GM23338 (cell line): Measurements from ENCODE around the gene TNIP3. TPM values are rescaled to one million over a fixed set of nuclear protein-coding genes. Genes with fewer than 3 reads are reported as not detected.

Source experiments
- ATAC-seq: fragments of 200-7000 bp; cut with Tn5 transposase; 3 replicates; pipeline ENCODE4 v1.9.1; 2020
- DNase-seq: peaks from one replicate; pipeline ENCODE4 v3.0.0-alpha.2; 2015; ENCODE audit warnings: low spot score
- H2AFZ ChIP-seq: fragments of 200-600 bp; sonication (generic); 2 replicates; pipeline ENCODE4 v1.8.0; 2016; ENCODE audit warnings: antibody characterized with exemption, mild to moderate bottlenecking, moderate library complexity
- H3F3A ChIP-seq: fragments of 200-600 bp; sonication (generic); replicated peaks from 2 replicates; pipeline ENCODE4 v1.8.0; 2017; ENCODE audit warnings: antibody characterized with exemption, mixed run types, low read depth
- H3K27ac ChIP-seq: fragments of 200-600 bp; sonication (generic); 2 replicates; pipeline ENCODE4 v1.6.1; 2016; ENCODE audit warnings: low read depth
- H3K27me3 ChIP-seq: fragments of 200-600 bp; sonication (generic); 2 replicates; pipeline ENCODE4 v1.8.0; 2016; ENCODE audit warnings: mild to moderate bottlenecking, mixed run types, moderate library complexity; ENCODE audit not compliant: insufficient read depth
- H3K36me3 ChIP-seq: fragments of 200-600 bp; sonication (generic); 2 replicates; pipeline ENCODE4 v1.8.0; 2016; ENCODE audit warnings: mild to moderate bottlenecking; ENCODE audit not compliant: insufficient read depth
- H3K4me1 ChIP-seq: fragments of 200-600 bp; sonication (generic); 2 replicates; pipeline ENCODE4 v1.8.0; 2016; ENCODE audit warnings: mild to moderate bottlenecking, moderate library complexity; ENCODE audit not compliant: insufficient read depth
- H3K4me2 ChIP-seq: fragments of 200-600 bp; sonication (generic); 2 replicates; pipeline ENCODE4 v1.7.1; 2017; ENCODE audit warnings: mixed run types
- H3K4me3 ChIP-seq: fragments of 200-600 bp; sonication (generic); 2 replicates; pipeline ENCODE4 v1.6.1; 2016; ENCODE audit warnings: mixed run types
- H3K79me2 ChIP-seq: fragments of 200-600 bp; sonication (generic); replicated peaks from 2 replicates; pipeline ENCODE4 v1.8.0; 2017; ENCODE audit warnings: mild to moderate bottlenecking; ENCODE audit not compliant: insufficient read depth
- H3K9me2 ChIP-seq: fragments of 200-600 bp; sonication (generic); 2 replicates; pipeline ENCODE4 v1.8.0; 2017; ENCODE audit not compliant: insufficient read depth
- H4K20me1 ChIP-seq: fragments of 200-600 bp; sonication (generic); replicated peaks from 2 replicates; pipeline ENCODE4 v1.8.0; 2017; ENCODE audit warnings: mild to moderate bottlenecking; ENCODE audit not compliant: insufficient read depth
- H3K27ac Mint-ChIP-seq: 2 replicates; pipeline ENCODE4 v1.8.0; 2020; ENCODE audit warnings: inconsistent platforms, mild to moderate bottlenecking, moderate library complexity, mixed read lengths
- H3K27me3 Mint-ChIP-seq: 3 replicates; pipeline ENCODE4 v1.8.0; 2022; ENCODE audit warnings: low read depth, mild to moderate bottlenecking, moderate library complexity, mixed read lengths, inconsistent platforms; ENCODE audit not compliant: insufficient read depth, poor library complexity
- H3K36me3 Mint-ChIP-seq: 3 replicates; pipeline ENCODE4 v1.8.0; 2021; ENCODE audit warnings: low read depth, mild to moderate bottlenecking, inconsistent platforms, moderate library complexity, mixed read lengths
- H3K4me1 Mint-ChIP-seq: 3 replicates; pipeline ENCODE4 v1.8.0; 2020; ENCODE audit warnings: mild to moderate bottlenecking, inconsistent platforms, mixed read lengths
- H3K4me3 Mint-ChIP-seq: 3 replicates; pipeline ENCODE4 v1.8.0; 2021; ENCODE audit warnings: moderate library complexity, mild to moderate bottlenecking, inconsistent platforms, mixed read lengths
- H3K9me3 Mint-ChIP-seq: 3 replicates; pipeline ENCODE4 v1.8.0; 2020; ENCODE audit warnings: moderate library complexity, mild to moderate bottlenecking, inconsistent platforms, mixed read lengths
- CREB1 ChIP-seq: fragments of 250-450 bp; sonication (Bioruptor Pico); IDR thresholded peaks from 2 replicates; pipeline ENCODE4 v1.5.0; 2020; ENCODE audit warnings: low read depth, mild to moderate bottlenecking, moderate library complexity
- EZH2 ChIP-seq: fragments of 200-600 bp; sonication (generic); IDR thresholded peaks from one replicate; pipeline ENCODE4 v1.8.0; 2017; ENCODE audit warnings: antibody characterized with exemption, mild to moderate bottlenecking, low read depth; ENCODE audit not compliant: unreplicated experiment
- EZH2phosphoT487 ChIP-seq: fragments of 200-600 bp; sonication (generic); IDR thresholded peaks from one replicate; pipeline ENCODE4 v1.8.1; 2018; ENCODE audit warnings: antibody characterized with exemption; ENCODE audit not compliant: unreplicated experiment
- JUNB ChIP-seq: IDR thresholded peaks from one replicate; pipeline ENCODE4 v1.6.1; 2016; ENCODE audit warnings: antibody characterized with exemption; ENCODE audit not compliant: unreplicated experiment
- POLR2AphosphoS5 ChIP-seq: IDR thresholded peaks from 2 replicates; pipeline ENCODE4 v1.6.1; 2016; ENCODE audit warnings: antibody characterized with exemption, low read depth
- polyA plus RNA-seq: library from polyadenylated mRNA; unstranded; fragments of >200 nt; fragmentation: Nextera tagmentation; extraction: Ambion mirVana; gene quantifications from 2 replicates; pipeline ENCODE4 v1.2.1, GENCODE V29; 2016
- total RNA-seq: library from RNA; depleted of rRNA; stranded (reverse); fragments of >200 nt; shearing (Covaris generic); gene quantifications from 2 replicates; pipeline ENCODE4 v1.2.3, GENCODE V29; 2014
- TF ChIP-seq, protein P1 (sequence below): IDR thresholded peaks from one replicate; pipeline ENCODE4 v1.6.1; 2018; ENCODE audit warnings: antibody characterized with exemption; ENCODE audit not compliant: unreplicated experiment

TNIP3 gene
- total and polyA plus RNA-seq, 2 experiments from 2014 or later = not detected

DNA sequence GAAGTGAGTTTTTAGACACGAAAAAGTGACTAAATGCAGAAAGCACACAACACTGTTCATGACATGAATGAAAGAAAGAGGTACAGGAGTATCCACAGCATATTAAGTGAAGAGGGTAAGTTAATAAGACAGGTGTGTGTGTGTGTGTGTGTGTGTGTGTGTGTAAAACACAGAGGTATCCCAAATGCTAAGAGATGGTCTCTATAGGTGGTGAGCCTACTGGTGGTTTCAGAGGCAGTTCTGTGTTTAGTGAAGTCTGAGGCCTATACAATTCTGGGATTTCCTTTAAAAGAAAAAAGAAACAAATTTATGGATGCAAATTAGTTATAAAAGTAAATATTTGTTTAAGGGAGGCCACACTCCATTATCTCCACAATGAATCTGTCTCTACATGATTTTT is 17.4 kb upstream of the TNIP3 start:
- Mint-ChIP-seq H3K4me3 (no peak overlapping the region), H3K36me3 (peaks cover 10% of the 10 kb centered on the region; the same call in 2 of the 3 replicates), H3K9me3 (peaks cover 15% of the 10 kb centered on the region; the same call in 2 of the 3 replicates), H3K4me1 (peaks cover 17% of the 10 kb centered on the region), H3K27ac (no peak overlapping the region), H3K27me3 (no peaks in the 10 kb centered on the region)
- Histone ChIP-seq H3F3A (no peaks in the 10 kb centered on the region), H4K20me1 (no peaks in the 10 kb centered on the region), H3K4me3 (no peak overlapping the region), H3K79me2 (no peaks in the 10 kb centered on the region), H2AFZ (no peak overlapping the region), H3K27ac (no peak overlapping the region), H3K4me1 (peaks cover 9% of the 10 kb centered on the region; the same call in 1 of the 2 replicates), H3K9me2 (peaks cover 3% of the 10 kb centered on the region; the same call in 1 of the 2 replicates), H3K27me3 (no peaks in the 10 kb centered on the region), H3K4me2 (no peak overlapping the region), H3K36me3 (no peaks in the 10 kb centered on the region)
- TF ChIP-seq CREB1 (CRISPR knock-in tag) (no peak), POLR2AphosphoS5 (no peak), EZH2 (no peak), JUNB (no peak)
- TF ChIP-seq, protein P1, sequence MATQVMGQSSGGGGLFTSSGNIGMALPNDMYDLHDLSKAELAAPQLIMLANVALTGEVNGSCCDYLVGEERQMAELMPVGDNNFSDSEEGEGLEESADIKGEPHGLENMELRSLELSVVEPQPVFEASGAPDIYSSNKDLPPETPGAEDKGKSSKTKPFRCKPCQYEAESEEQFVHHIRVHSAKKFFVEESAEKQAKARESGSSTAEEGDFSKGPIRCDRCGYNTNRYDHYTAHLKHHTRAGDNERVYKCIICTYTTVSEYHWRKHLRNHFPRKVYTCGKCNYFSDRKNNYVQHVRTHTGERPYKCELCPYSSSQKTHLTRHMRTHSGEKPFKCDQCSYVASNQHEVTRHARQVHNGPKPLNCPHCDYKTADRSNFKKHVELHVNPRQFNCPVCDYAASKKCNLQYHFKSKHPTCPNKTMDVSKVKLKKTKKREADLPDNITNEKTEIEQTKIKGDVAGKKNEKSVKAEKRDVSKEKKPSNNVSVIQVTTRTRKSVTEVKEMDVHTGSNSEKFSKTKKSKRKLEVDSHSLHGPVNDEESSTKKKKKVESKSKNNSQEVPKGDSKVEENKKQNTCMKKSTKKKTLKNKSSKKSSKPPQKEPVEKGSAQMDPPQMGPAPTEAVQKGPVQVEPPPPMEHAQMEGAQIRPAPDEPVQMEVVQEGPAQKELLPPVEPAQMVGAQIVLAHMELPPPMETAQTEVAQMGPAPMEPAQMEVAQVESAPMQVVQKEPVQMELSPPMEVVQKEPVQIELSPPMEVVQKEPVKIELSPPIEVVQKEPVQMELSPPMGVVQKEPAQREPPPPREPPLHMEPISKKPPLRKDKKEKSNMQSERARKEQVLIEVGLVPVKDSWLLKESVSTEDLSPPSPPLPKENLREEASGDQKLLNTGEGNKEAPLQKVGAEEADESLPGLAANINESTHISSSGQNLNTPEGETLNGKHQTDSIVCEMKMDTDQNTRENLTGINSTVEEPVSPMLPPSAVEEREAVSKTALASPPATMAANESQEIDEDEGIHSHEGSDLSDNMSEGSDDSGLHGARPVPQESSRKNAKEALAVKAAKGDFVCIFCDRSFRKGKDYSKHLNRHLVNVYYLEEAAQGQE = no peak
- ATAC-seq = no peak
- DNase-seq = no peak

DNA sequence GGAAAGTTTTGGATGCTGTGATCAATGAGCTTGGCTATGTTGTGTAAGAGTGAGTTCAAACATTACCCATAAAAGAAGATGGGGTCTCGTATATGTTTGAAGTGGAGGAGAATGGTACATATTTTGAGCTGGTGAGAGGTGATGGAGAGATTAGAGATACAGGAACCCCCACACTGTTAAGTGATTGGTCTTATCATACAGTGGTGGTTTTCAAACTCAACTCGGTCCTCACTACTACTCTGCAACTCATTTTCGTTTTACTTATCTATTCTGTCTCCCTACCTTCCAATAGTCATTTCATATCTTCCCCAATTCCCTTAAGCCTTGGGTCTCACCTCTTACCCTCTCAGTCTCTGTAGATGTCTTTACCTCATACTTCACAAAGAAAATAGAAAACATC is 16.4 kb upstream of the TNIP3 start:
- no peak overlapping the region for H3K4me3 Mint-ChIP-seq
- no peaks in the 10 kb centered on the region for H3K27me3 Mint-ChIP-seq
- Histone ChIP-seq H3K36me3 (no peaks in the 10 kb centered on the region), H3F3A (no peaks in the 10 kb centered on the region), H3K27ac (no peak overlapping the region), H3K9me2 (peaks cover 3% of the 10 kb centered on the region; the same call in 1 of the 2 replicates), H3K4me1 (peaks cover 15% of the 10 kb centered on the region; the same call in 1 of the 2 replicates), H3K4me3 (no peak overlapping the region), H2AFZ (no peak overlapping the region), H3K27me3 (no peaks in the 10 kb centered on the region), H4K20me1 (no peaks in the 10 kb centered on the region), H3K79me2 (no peaks in the 10 kb centered on the region), H3K4me2 (no peak overlapping the region)
- DNase-seq (no peak), ATAC-seq (no peak)
- H3K4me1 Mint-ChIP-seq = peaks cover 22% of the 10 kb centered on the region
- H3K36me3 Mint-ChIP-seq = peaks cover 10% of the 10 kb centered on the region; the same call in 2 of the 3 replicates
- H3K27ac Mint-ChIP-seq = no peak overlapping the region
- TF ChIP-seq EZH2phosphoT487 = no peak
- no peak for TF ChIP-seq POLR2AphosphoS5
- H3K9me3 Mint-ChIP-seq = peaks cover 15% of the 10 kb centered on the region; the same call in 2 of the 3 replicates
